ENCODE measurements around the gene RCOR1. TPM values are rescaled to one million over a fixed set of nuclear protein-coding genes. Genes with fewer than 3 reads are reported as not detected.
"Not testable (repeated sequence)": the region's sequence is repeated elsewhere in the genome, so short reads cannot be mapped to it uniquely, and the experiment has no call there.

RCOR1 gene
- total and polyA plus RNA-seq, 9 donors, result 7.2 to 22.3 (median 18.3) TPM

GRCh38 chr14:102545461-102546265, 46.8 kb upstream of the RCOR1 start:
- DNase-seq, result no peak
- TF ChIP-seq EP300 (IDR thresholded peaks at IDR 0.05), result no peak
- no peak for TF ChIP-seq POLR2A (IDR thresholded peaks at IDR 0.05)
- no peak for TF ChIP-seq CTCF (IDR thresholded peaks at IDR 0.05)
- H3K9me3 ChIP-seq, result no peaks in the 10 kb centered on the region
- intact Hi-C loops (cut with DNase I), result no loop called here
- no peaks in the 10 kb centered on the region for H3K4me1 ChIP-seq (ENCODE audit: insufficient read depth)
- no peaks in the 10 kb centered on the region for H3K36me3 ChIP-seq
- no peak overlapping the region for H3K4me3 ChIP-seq
- WGBS, 3 donors, result 31 to 47% (median 31%) methylated on average over 29 of the region's 29 CpGs
- no peak overlapping the region for H3K27ac ChIP-seq
- no peaks in the 10 kb centered on the region for H3K27me3 ChIP-seq

DNA sequence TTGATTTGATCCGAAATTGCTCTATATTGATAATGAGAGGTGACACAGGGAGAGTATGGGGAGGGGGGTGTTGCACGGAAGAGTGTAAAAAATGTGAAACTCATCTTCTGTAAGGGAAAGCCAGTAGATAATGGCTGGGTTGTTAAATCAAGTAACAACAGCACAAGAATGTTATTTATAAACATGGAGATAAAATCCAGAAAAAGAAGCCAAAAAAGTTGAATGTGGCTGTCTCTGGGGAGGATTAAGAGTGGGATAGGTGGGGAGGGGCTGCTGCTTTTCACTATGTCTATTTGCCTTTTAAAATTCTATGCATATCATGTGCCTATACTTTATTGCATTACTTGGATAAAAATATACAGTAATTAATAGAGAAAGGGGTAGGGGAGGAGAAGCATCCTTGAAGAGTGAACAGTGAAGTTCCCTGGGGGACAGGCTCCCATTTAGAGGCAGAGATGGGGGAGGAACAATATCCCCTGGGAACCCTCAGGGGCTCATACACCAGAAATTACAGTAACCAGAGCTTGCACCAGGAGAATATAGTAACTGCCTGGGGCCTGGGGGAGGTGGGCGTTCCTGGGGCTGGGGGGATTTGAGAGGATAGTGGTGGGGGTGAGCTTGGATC, 43.7 kb upstream of the RCOR1 start:
- DNase-seq, result no peak
- H3K27ac ChIP-seq, result no peak overlapping the region
- no peak overlapping the region for H3K4me3 ChIP-seq
- no peak for TF ChIP-seq CTCF (IDR thresholded peaks at IDR 0.05)
- no peak for TF ChIP-seq POLR2A (IDR thresholded peaks at IDR 0.05)
- no peak for TF ChIP-seq EP300 (IDR thresholded peaks at IDR 0.05)
- no peaks in the 10 kb centered on the region for H3K27me3 ChIP-seq
- H3K4me1 ChIP-seq (ENCODE audit: insufficient read depth), result no peaks in the 10 kb centered on the region
- no peaks in the 10 kb centered on the region for H3K36me3 ChIP-seq
- 1 to 22% (median 3%) methylated on average over 3 of the region's 3 CpGs for WGBS, 3 donors
- intact Hi-C loops (cut with DNase I), result no loop called here
- H3K9me3 ChIP-seq, result no peaks in the 10 kb centered on the region

DNA sequence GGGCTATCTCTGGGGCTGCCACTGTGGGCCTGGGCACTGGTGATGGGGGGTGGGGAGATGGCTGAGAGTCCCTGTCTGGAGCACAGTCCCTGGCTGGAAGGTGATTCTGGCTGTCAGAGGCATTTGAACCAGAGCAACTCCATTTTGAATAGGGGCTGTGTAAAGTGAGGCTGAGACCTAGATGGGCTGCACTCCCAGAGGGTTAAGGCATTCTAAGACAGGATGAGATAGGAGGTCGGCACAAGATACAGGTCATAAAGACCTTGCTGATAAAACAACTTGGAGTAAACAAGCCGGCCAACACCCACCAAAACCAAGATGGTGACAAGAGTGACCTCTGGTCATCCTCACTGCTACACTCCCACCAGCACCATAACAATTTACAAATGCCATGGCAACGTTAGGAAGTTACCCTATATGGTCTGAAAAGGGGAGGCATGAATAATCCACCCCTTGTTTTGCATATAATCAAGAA, 41.5 kb upstream of the RCOR1 start:
- DNase-seq; H3K4me1 ChIP-seq (ENCODE audit: insufficient read depth); intact Hi-C loops (cut with DNase I); H3K4me3 ChIP-seq; H3K27me3 ChIP-seq; H3K9me3 ChIP-seq; H3K36me3 ChIP-seq; H3K27ac ChIP-seq: not testable (repeated sequence)
- WGBS, 3 donors, result 50 to 55% (median 52%) methylated on average over 3 of the region's 3 CpGs

DNA sequence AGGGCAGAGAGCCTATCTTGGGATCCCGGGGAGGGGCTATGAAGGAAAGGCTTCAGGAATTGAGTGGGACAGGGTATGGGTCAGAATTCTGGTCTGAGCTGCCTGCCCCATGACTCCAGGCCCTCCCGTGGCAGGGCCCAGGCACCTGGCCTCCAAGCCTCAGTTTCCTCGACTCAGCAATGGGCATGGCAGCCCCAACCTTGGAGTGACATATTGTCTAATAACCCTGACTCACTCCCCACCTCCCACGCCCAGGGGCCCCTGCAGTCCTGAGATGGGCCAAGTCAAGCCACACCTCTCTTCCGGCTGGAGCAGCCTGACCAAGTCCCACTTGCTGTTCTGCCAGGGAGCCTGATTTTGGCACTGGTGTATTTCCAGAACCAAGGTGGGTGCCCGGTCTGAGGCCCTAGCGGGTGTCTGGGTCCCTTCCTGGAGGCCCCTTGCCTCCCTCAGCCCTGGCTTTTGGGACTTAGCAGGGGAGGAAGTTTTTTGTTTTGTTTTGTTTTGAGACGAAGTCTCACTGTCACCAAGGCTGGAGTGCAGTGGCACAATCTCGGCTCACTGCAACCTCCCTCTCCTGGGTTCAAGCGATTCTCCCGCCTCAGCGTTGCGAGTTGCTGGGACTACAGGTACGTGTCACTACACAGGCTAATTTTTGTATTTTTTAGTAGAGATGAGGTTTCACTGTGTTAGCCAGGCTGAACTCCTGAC, 40.3 kb upstream of the RCOR1 start:
- no peak overlapping the region for H3K27ac ChIP-seq
- 71 to 78% (median 71%) methylated on average over 13 to 14 of the region's 14 CpGs for WGBS, 3 donors

More for the DNA sequence above, 40.3 kb upstream of the RCOR1 start:
- Histone ChIP-seq H3K4me3 (no peak overlapping the region), H3K9me3 (no peaks in the 10 kb centered on the region), H3K4me1 (ENCODE audit: insufficient read depth) (peaks cover 1% of the 10 kb centered on the region), H3K36me3 (no peaks in the 10 kb centered on the region), H3K27me3 (no peaks in the 10 kb centered on the region)
- DNase-seq, result no peak
- no peak for TF ChIP-seq CTCF (IDR thresholded peaks at IDR 0.05)
- TF ChIP-seq EP300 (IDR thresholded peaks at IDR 0.05), result no peak
- no peak for TF ChIP-seq POLR2A (IDR thresholded peaks at IDR 0.05)
- intact Hi-C loops (cut with DNase I), result no loop called here

Data from ovary (tissue), 9 donors.